ENCODE data around the gene DNAH10. TPM values are rescaled to one million over a fixed set of nuclear protein-coding genes. Genes with fewer than 3 reads are reported as not detected.

The DNAH10 gene
- total RNA-seq, 4 donors from 2014 or later, result under 0.01 to 1.7 (median 0.28) TPM

DNA sequence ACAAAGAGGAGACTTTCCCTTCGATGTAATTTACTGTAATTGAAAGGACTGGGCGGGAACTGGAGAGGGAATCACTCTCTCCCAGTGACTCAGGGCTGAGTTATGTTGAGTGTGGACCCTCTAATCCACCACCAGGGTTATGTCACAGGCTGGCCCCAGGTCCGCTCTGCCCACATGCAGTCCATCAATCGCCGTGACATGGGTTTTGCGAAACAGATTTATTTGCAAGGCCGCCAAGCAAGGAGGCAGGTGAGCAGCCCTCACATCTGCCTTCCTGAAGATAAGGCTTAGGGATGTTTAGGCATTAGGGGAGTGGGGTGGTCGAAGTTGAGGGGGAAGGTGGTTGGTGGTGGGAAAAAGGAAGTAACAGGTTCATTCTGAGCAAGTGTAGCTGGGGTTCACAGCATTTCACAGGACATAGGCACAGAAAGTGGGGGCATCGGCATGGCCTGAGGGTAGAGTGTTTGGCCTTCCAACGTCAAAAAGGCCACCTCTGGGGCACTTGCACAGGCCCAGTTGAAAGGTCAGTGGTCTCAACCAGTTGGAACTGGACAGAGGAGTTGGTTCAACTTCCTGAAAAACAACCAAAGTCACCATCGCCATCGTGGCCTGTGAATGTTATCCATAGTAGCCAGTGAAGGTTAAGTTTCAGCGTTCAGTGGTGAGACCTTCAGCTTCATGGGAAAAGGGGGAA lies 66.9 kb downstream of the DNAH10 start:
- no peak for DNase-seq
- no peaks in the 10 kb centered on the region for H3K36me3 ChIP-seq
- TF ChIP-seq, protein P1, sequence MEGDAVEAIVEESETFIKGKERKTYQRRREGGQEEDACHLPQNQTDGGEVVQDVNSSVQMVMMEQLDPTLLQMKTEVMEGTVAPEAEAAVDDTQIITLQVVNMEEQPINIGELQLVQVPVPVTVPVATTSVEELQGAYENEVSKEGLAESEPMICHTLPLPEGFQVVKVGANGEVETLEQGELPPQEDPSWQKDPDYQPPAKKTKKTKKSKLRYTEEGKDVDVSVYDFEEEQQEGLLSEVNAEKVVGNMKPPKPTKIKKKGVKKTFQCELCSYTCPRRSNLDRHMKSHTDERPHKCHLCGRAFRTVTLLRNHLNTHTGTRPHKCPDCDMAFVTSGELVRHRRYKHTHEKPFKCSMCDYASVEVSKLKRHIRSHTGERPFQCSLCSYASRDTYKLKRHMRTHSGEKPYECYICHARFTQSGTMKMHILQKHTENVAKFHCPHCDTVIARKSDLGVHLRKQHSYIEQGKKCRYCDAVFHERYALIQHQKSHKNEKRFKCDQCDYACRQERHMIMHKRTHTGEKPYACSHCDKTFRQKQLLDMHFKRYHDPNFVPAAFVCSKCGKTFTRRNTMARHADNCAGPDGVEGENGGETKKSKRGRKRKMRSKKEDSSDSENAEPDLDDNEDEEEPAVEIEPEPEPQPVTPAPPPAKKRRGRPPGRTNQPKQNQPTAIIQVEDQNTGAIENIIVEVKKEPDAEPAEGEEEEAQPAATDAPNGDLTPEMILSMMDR (IDR thresholded peaks at IDR 0.05), result no peak
- TF ChIP-seq POLR2A (IDR thresholded peaks at IDR 0.05), result no peak
- no peak overlapping the region for H3K4me3 ChIP-seq
- no peaks in the 10 kb centered on the region for H3K27me3 ChIP-seq
- H3K27ac ChIP-seq, result no peak overlapping the region
- H3K4me1 ChIP-seq, result no peaks in the 10 kb centered on the region
- no peaks in the 10 kb centered on the region for H3K9me3 ChIP-seq

DNA sequence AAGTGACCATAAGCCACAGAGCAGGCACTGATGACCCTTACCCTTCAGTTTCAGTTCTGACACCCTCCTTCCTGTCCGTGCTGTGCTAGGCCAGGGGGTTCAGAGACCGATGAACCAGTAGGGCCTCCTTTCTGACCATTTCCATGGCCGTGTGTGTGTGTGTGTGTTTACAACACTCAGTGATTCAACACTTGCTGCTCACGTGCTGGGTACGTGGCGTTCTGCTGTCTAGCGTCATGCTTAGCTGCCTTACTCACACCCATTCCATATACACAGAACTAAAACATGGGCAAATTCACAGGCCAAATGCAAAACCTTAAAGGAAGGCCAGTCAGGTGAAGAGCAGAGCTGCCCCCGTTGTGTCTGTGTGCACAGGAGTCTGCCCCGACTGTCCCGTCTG lies 67.5 kb downstream of the DNAH10 start:
- DNase-seq, result no peak
- Histone ChIP-seq H3K27ac (no peak overlapping the region), H3K9me3 (no peaks in the 10 kb centered on the region), H3K4me1 (no peaks in the 10 kb centered on the region), H3K36me3 (no peaks in the 10 kb centered on the region), H3K4me3 (no peak overlapping the region), H3K27me3 (no peaks in the 10 kb centered on the region)
- TF ChIP-seq POLR2A (IDR thresholded peaks at IDR 0.05), result no peak
- TF ChIP-seq, protein P1 (IDR thresholded peaks at IDR 0.05), result no peak

DNA sequence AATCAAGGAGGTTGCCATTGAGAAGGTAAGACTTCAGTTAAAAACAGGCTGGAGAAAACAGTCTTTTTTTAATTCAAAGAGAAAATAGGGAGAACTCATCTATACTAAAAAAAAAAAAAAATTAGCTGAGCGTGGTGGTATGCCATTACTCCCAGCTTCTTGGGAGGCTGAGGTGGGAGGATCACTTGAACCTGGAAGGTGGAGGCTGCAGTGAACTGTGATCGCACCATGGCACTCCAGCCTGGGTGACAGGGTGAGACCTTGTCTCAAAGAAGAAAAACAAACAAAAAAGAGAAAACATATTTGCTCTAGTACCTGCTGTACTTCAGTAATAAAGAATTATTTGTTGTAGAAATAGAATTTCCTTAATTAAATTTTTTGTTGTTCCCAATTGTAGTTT lies 68.6 kb downstream of the DNAH10 start:
- TF ChIP-seq, protein P1 (IDR thresholded peaks at IDR 0.05), result no peak
- no peak for TF ChIP-seq POLR2A (IDR thresholded peaks at IDR 0.05)
- H3K27me3 ChIP-seq, result no peaks in the 10 kb centered on the region
- H3K27ac ChIP-seq, result no peak overlapping the region
- no peaks in the 10 kb centered on the region for H3K36me3 ChIP-seq
- no peak overlapping the region for H3K4me3 ChIP-seq
- no peaks in the 10 kb centered on the region for H3K9me3 ChIP-seq
- H3K4me1 ChIP-seq, result no peaks in the 10 kb centered on the region
- no peak for DNase-seq

DNA sequence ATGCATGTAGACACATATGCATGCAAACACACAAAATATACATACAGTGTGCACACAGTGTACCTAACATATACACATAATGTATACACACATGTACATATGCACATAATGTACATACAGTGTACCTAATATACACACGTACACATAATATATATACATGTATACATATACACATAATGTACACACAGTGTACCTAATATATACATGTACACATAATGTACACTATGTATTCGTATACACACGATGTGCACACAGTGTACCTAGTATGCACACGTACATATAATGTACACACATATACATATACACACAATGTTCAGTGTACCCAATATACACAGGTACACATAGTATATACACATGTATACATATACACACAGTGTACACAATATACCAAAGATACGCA lies 70.0 kb downstream of the DNAH10 start:
- Histone ChIP-seq H3K4me1 (no peaks in the 10 kb centered on the region), H3K4me3 (no peak overlapping the region), H3K27ac (no peak overlapping the region), H3K9me3 (no peaks in the 10 kb centered on the region), H3K36me3 (no peaks in the 10 kb centered on the region), H3K27me3 (no peaks in the 10 kb centered on the region)
- no peak for DNase-seq
- TF ChIP-seq, protein P1 (IDR thresholded peaks at IDR 0.05), result no peak
- TF ChIP-seq POLR2A (IDR thresholded peaks at IDR 0.05), result no peak

DNA sequence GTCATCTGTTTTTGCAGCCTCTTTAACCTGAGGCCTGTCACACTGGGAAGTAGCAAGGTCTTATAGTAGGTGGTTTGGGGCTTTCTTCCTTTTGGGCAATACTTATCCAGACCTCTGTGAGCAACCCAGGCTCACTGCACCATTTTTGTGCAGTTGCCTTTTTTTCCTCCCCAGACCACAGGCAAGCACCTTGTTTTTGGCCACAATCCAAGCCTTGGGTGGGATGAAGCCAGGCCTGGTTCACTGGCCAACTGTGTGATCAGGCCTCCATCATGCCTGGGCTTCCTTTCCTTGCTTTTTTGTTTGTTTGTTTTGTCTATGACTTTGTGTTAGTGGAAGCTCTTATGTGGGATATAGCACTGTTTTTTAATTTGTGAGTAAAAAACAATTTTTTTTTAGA lies 71.7 kb downstream of the DNAH10 start:
- H3K36me3 ChIP-seq, result no peaks in the 10 kb centered on the region
- H3K27me3 ChIP-seq, result no peaks in the 10 kb centered on the region
- no peaks in the 10 kb centered on the region for H3K4me1 ChIP-seq
- no peak overlapping the region for H3K4me3 ChIP-seq
- no peaks in the 10 kb centered on the region for H3K9me3 ChIP-seq
- H3K27ac ChIP-seq, result no peak overlapping the region
- DNase-seq, result no peak
- no peak for TF ChIP-seq POLR2A (IDR thresholded peaks at IDR 0.05)
- TF ChIP-seq, protein P1 (IDR thresholded peaks at IDR 0.05), result no peak

DNA sequence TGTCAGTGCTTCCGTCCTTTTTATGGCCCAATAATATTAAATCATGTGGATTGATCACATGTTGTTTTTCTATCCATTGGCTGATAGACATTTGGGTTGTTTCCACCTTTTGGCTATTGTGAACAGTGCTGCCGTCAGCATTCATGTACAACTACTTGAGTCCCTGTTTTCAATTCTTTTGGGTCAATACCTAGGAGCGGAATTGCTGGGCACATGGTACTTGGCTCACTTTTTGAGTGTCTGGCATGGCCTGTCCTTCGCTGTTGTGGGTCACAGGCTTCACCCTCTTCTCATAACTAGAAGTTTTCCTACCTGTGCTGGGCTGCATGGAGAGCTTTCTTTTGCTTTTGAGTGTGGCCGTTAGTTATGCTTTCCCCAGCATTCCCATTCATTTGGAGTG lies 72.7 kb downstream of the DNAH10 start:
- TF ChIP-seq, protein P1 (IDR thresholded peaks at IDR 0.05), result no peak
- TF ChIP-seq POLR2A (IDR thresholded peaks at IDR 0.05), result no peak
- H3K9me3 ChIP-seq, result no peaks in the 10 kb centered on the region

More for the DNA sequence above, 72.7 kb downstream of the DNAH10 start:
- H3K4me3 ChIP-seq, result no peak overlapping the region
- H3K4me1 ChIP-seq, result no peaks in the 10 kb centered on the region
- no peak for DNase-seq
- no peaks in the 10 kb centered on the region for H3K27me3 ChIP-seq
- no peaks in the 10 kb centered on the region for H3K36me3 ChIP-seq
- no peak overlapping the region for H3K27ac ChIP-seq
